ENCODE results near the gene DYRK1A.
A peak's percentile ranks its signal among the peaks of the same experiment; 100 is the strongest.
"Not testable (repeated sequence)": the region's sequence is repeated elsewhere in the genome, so short reads cannot be mapped to it uniquely, and the experiment has no call there.

Gene DYRK1A

GRCh38 chr21:37366482-37367316 lies at the start of gene DYRK1A:
DYRK1A (plus strand) TSS chr21:37366773; CDS start chr21:37420375, 53,602 bp downstream.
- DNase-seq (ENCODE audit: low read depth in 2 of 2): peak; percentile 95 to 97

- no peak for DNase-seq (ENCODE audit: low read depth in 2 of 2)
These were observed 47.0 kb upstream of the DYRK1A start for GRCh38 chr21:37319551-37319950.

- no peak for DNase-seq (ENCODE audit: low read depth in 2 of 2)
These were observed 44.5 kb upstream of the DYRK1A start for GRCh38 chr21:37322084-37322483.

GRCh38 chr21:37324558-37324957 lies 42.0 kb upstream of the DYRK1A start:
- DNase-seq (ENCODE audit: low read depth in 2 of 2): no peak

- not testable (repeated sequence) for DNase-seq (ENCODE audit: low read depth in 2 of 2)
These were observed 38.4 kb upstream of the DYRK1A start for GRCh38 chr21:37328147-37328546.

- no peak for DNase-seq (ENCODE audit: low read depth in 2 of 2)
These were observed 35.2 kb upstream of the DYRK1A start for GRCh38 chr21:37331411-37331810.

GRCh38 chr21:37335053-37335452 lies 31.5 kb upstream of the DYRK1A start:
- no peak for DNase-seq (ENCODE audit: low read depth in 2 of 2)

- DNase-seq (ENCODE audit: low read depth in 2 of 2): no peak
These were observed 29.4 kb upstream of the DYRK1A start for GRCh38 chr21:37337179-37337578.

- no peak for DNase-seq (ENCODE audit: low read depth in 2 of 2)
These were observed 28.7 kb upstream of the DYRK1A start for GRCh38 chr21:37337831-37338230.

- no peak for DNase-seq (ENCODE audit: low read depth in 2 of 2)
These were observed 27.7 kb upstream of the DYRK1A start for GRCh38 chr21:37338671-37339551.

GRCh38 chr21:37339552-37339939 lies 27.0 kb upstream of the DYRK1A start:
- no peak for DNase-seq (ENCODE audit: low read depth in 2 of 2)

GRCh38 chr21:37341254-37341960 lies 25.2 kb upstream of the DYRK1A start:
- no peak for DNase-seq (ENCODE audit: low read depth in 2 of 2)

GRCh38 chr21:37342046-37342632 lies 24.4 kb upstream of the DYRK1A start:
- no peak for DNase-seq (ENCODE audit: low read depth in 2 of 2)

- DNase-seq (ENCODE audit: low read depth in 2 of 2): no peak
These were observed 19.6 kb upstream of the DYRK1A start for GRCh38 chr21:37346841-37347430.

- no peak for DNase-seq (ENCODE audit: low read depth in 2 of 2)
These were observed 17.9 kb upstream of the DYRK1A start for GRCh38 chr21:37348664-37349063.

- DNase-seq (ENCODE audit: low read depth in 2 of 2): no peak
These were observed 16.1 kb upstream of the DYRK1A start for GRCh38 chr21:37350472-37350871.

- DNase-seq (ENCODE audit: low read depth in 2 of 2): no peak
These were observed 9.9 kb upstream of the DYRK1A start for GRCh38 chr21:37356706-37357105.

GRCh38 chr21:37357691-37358090 lies 8.9 kb upstream of the DYRK1A start:
- DNase-seq (ENCODE audit: low read depth in 2 of 2): no peak

GRCh38 chr21:37358397-37358796 lies 8.2 kb upstream of the DYRK1A start:
- DNase-seq (ENCODE audit: low read depth in 2 of 2): no peak

- DNase-seq (ENCODE audit: low read depth in 2 of 2): no peak
These were observed 2.6 kb upstream of the DYRK1A start for GRCh38 chr21:37363936-37364335.

- no peak for DNase-seq (ENCODE audit: low read depth in 2 of 2)
These were observed 1.9 kb upstream of the DYRK1A start for GRCh38 chr21:37364722-37365121.

Measured in stimulated activated CD4-positive, alpha-beta T cell treated with anti-CD3 and anti-CD28 coated beads, Interleukin-15, amount 100 ng/mL, for 48 hours (primary cell).